H1 (cell line): ENCODE data around the gene RFXANK. TPM values are rescaled to one million over a fixed set of nuclear protein-coding genes. Genes with fewer than 3 reads are reported as not detected.

Source experiments
- BRCA1 ChIP-seq: IDR thresholded peaks from 2 replicates; pipeline ENCODE4 v1.6.1; 2012; ENCODE audit warnings: low read depth, low read length, improper control_type of control experiment
- CHD1 ChIP-seq: IDR thresholded peaks from 2 replicates; pipeline ENCODE4 v1.6.1; 2012; ENCODE audit warnings: low read depth, low read length, improper control_type of control experiment
- GABPA ChIP-seq: IDR thresholded peaks from 2 replicates; pipeline ENCODE4 v1.6.1; 2011; ENCODE audit warnings: mild to moderate bottlenecking, low read length, moderate library complexity, borderline replicate concordance; ENCODE audit not compliant: insufficient read depth
- HDAC2 ChIP-seq, 2 experiments: fragments of 300-600 bp in 1 of 2; sonication (generic) in 1 of 2; IDR thresholded peaks; 2 replicates each; pipeline ENCODE4 v1.6.1; 2011 to 2012; ENCODE audit warnings: low read depth in 2 of 2, low read length in 2 of 2, mild to moderate bottlenecking in 2 of 2, moderate library complexity in 2 of 2, borderline replicate concordance in 1 of 2, inconsistent platforms in 1 of 2
- NANOG ChIP-seq: IDR thresholded peaks from 2 replicates; pipeline ENCODE4 v1.6.1; 2011; ENCODE audit warnings: low read length, low read depth, mild to moderate bottlenecking, inconsistent platforms; ENCODE audit not compliant: insufficient read depth, poor library complexity, severe bottlenecking
- POLR2A ChIP-seq, 2 experiments: IDR thresholded peaks; 1 replicate in 1 of 2; 2 replicates in 1 of 2; pipeline ENCODE4 v1.6.1; 2011; ENCODE audit warnings: low read depth in 2 of 2, low read length in 2 of 2, mild to moderate bottlenecking in 2 of 2; ENCODE audit errors: control extremely low read depth in 1 of 2
- POLR2AphosphoS5 ChIP-seq: IDR thresholded peaks from 2 replicates; pipeline ENCODE4 v1.6.1; 2011; ENCODE audit warnings: low read depth, low read length
- polyA plus RNA-seq, 7 experiments: library from polyadenylated mRNA; depleted of rRNA in 3 of 7; stranded (reverse) in 5 of 7; unstranded in 2 of 7; fragments of >200 nt in 5 of 7; fragments of 200-250 nt in 2 of 7; gene quantifications; 1 replicate in 5 of 7; 2 replicates in 1 of 7; 4 replicates in 1 of 7; pipeline versions ENCODE4 v1.2.1 to v1.2.3, GENCODE V29; 2011 to 2013; ENCODE audit warnings: missing spikeins in 2 of 7, mixed read lengths in 2 of 7
- total RNA-seq: library from RNA; stranded (reverse); fragmentation: NEBNext Ultra II Directional; extraction: Animal tissue kit (Norgen Biotek cat#: 25700); gene quantifications from 2 replicates; pipeline ENCODE4 v1.2.1, GENCODE V29; 2021
- TF ChIP-seq, protein P1 (sequence below): fragments of 300-600 bp; sonication (generic); IDR thresholded peaks from 2 replicates; pipeline ENCODE4 v1.7.1; 2012; ENCODE audit warnings: low read length, moderate library complexity, mild to moderate bottlenecking, inconsistent platforms; ENCODE audit not compliant: insufficient replicate concordance
- TF ChIP-seq, protein P2 (sequence below): IDR thresholded peaks from 2 replicates; pipeline ENCODE4 v1.6.1; 2012; ENCODE audit warnings: low read length, inconsistent platforms

Gene RFXANK
- total and polyA plus RNA-seq, 2 of the 8 experiments (the other 6 are each of a cell fraction or from before 2014, with no cell fraction given) = 72.9 to 87.5 TPM

DNA sequence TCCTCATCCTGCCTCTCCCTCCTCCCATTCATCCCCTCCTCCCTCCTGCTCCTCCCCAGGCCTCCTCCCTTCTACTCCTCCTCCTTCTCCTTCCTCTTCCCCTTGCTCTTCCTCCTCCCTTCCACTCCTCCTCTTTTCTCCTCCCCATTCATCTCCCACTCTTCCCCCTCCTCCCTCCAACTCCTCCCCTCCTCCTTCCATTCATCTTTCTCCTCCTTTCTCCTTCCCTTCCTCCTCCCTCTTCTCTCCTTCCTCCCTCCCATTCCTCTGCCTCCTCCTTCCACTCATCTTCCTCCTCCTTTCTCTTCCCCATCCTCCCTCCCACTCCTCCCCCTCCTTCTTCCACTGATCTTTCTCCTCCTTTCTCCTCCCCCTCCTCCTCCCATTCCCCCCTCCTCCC, 47.6 kb downstream of the RFXANK start (continued):
- TF ChIP-seq, protein P1, sequence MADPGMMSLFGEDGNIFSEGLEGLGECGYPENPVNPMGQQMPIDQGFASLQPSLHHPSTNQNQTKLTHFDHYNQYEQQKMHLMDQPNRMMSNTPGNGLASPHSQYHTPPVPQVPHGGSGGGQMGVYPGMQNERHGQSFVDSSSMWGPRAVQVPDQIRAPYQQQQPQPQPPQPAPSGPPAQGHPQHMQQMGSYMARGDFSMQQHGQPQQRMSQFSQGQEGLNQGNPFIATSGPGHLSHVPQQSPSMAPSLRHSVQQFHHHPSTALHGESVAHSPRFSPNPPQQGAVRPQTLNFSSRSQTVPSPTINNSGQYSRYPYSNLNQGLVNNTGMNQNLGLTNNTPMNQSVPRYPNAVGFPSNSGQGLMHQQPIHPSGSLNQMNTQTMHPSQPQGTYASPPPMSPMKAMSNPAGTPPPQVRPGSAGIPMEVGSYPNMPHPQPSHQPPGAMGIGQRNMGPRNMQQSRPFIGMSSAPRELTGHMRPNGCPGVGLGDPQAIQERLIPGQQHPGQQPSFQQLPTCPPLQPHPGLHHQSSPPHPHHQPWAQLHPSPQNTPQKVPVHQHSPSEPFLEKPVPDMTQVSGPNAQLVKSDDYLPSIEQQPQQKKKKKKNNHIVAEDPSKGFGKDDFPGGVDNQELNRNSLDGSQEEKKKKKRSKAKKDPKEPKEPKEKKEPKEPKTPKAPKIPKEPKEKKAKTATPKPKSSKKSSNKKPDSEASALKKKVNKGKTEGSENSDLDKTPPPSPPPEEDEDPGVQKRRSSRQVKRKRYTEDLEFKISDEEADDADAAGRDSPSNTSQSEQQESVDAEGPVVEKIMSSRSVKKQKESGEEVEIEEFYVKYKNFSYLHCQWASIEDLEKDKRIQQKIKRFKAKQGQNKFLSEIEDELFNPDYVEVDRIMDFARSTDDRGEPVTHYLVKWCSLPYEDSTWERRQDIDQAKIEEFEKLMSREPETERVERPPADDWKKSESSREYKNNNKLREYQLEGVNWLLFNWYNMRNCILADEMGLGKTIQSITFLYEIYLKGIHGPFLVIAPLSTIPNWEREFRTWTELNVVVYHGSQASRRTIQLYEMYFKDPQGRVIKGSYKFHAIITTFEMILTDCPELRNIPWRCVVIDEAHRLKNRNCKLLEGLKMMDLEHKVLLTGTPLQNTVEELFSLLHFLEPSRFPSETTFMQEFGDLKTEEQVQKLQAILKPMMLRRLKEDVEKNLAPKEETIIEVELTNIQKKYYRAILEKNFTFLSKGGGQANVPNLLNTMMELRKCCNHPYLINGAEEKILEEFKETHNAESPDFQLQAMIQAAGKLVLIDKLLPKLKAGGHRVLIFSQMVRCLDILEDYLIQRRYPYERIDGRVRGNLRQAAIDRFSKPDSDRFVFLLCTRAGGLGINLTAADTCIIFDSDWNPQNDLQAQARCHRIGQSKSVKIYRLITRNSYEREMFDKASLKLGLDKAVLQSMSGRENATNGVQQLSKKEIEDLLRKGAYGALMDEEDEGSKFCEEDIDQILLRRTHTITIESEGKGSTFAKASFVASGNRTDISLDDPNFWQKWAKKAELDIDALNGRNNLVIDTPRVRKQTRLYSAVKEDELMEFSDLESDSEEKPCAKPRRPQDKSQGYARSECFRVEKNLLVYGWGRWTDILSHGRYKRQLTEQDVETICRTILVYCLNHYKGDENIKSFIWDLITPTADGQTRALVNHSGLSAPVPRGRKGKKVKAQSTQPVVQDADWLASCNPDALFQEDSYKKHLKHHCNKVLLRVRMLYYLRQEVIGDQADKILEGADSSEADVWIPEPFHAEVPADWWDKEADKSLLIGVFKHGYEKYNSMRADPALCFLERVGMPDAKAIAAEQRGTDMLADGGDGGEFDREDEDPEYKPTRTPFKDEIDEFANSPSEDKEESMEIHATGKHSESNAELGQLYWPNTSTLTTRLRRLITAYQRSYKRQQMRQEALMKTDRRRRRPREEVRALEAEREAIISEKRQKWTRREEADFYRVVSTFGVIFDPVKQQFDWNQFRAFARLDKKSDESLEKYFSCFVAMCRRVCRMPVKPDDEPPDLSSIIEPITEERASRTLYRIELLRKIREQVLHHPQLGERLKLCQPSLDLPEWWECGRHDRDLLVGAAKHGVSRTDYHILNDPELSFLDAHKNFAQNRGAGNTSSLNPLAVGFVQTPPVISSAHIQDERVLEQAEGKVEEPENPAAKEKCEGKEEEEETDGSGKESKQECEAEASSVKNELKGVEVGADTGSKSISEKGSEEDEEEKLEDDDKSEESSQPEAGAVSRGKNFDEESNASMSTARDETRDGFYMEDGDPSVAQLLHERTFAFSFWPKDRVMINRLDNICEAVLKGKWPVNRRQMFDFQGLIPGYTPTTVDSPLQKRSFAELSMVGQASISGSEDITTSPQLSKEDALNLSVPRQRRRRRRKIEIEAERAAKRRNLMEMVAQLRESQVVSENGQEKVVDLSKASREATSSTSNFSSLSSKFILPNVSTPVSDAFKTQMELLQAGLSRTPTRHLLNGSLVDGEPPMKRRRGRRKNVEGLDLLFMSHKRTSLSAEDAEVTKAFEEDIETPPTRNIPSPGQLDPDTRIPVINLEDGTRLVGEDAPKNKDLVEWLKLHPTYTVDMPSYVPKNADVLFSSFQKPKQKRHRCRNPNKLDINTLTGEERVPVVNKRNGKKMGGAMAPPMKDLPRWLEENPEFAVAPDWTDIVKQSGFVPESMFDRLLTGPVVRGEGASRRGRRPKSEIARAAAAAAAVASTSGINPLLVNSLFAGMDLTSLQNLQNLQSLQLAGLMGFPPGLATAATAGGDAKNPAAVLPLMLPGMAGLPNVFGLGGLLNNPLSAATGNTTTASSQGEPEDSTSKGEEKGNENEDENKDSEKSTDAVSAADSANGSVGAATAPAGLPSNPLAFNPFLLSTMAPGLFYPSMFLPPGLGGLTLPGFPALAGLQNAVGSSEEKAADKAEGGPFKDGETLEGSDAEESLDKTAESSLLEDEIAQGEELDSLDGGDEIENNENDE = no peak
- no peak for TF ChIP-seq GABPA
- TF ChIP-seq CHD1 = no peak
- TF ChIP-seq POLR2AphosphoS5 = no peak
- TF ChIP-seq NANOG = no peak
- no peak for TF ChIP-seq HDAC2 (IDR thresholded peaks at IDR 0.05; ENCODE audit: borderline replicate concordance in 1 of 2, low read depth in 2 of 2, low read length in 2 of 2)
- no peak for TF ChIP-seq BRCA1
- TF ChIP-seq, protein P2, sequence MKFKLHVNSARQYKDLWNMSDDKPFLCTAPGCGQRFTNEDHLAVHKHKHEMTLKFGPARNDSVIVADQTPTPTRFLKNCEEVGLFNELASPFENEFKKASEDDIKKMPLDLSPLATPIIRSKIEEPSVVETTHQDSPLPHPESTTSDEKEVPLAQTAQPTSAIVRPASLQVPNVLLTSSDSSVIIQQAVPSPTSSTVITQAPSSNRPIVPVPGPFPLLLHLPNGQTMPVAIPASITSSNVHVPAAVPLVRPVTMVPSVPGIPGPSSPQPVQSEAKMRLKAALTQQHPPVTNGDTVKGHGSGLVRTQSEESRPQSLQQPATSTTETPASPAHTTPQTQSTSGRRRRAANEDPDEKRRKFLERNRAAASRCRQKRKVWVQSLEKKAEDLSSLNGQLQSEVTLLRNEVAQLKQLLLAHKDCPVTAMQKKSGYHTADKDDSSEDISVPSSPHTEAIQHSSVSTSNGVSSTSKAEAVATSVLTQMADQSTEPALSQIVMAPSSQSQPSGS = no peak
- TF ChIP-seq POLR2A (IDR thresholded peaks at IDR 0.05; ENCODE audit: control extremely low read depth in 1 of 2, low read depth in 2 of 2, low read length in 2 of 2) = no peak
- TF ChIP-seq, all 59 proteins: peak for 0
